PC-9 (cell line): ENCODE results near the gene ABCA6. TPM values are rescaled to one million over a fixed set of nuclear protein-coding genes. Genes with fewer than 3 reads are reported as not detected.
"Not testable (repeated sequence)": the region's sequence is repeated elsewhere in the genome, so short reads cannot be mapped to it uniquely, and the experiment has no call there.

ENCODE experiments used
- BruUV-seq: library from RNA; stranded (reverse); fragments of 400-500 nt; replicated peaks from 2 replicates; lab custom pipeline; 2021; lab: Mats Ljungman, UMichigan
- CTCF ChIA-PET: fragments of 300-600 bp; sonication (Branson Sonifier 250); formaldehyde crosslinking; loops from one replicate; lab custom pipeline; 2022; ENCODE audit warnings: antibody characterized with exemption; lab: Charles Lee
- POLR2A ChIA-PET: fragments of 300-600 bp; sonication (Branson Sonifier 250); formaldehyde crosslinking; loops from one replicate; lab custom pipeline; 2022; ENCODE audit warnings: antibody characterized with exemption; ENCODE audit not compliant: unreplicated experiment; lab: Charles Lee
- DNase-seq, 2 experiments: peaks; one replicate each; pipeline versions ENCODE4 v3.0.0 to v3.0.0-alpha.2; 2015 to 2022; ENCODE audit warnings: mixed read lengths in 1 of 2
- H2AFZ ChIP-seq: fragments of 200-600 bp; sonication (generic); 2 replicates; pipeline ENCODE4 v1.8.1; 2017; ENCODE audit warnings: antibody characterized with exemption
- H3F3A ChIP-seq: fragments of 200-600 bp; sonication (generic); 2 replicates; pipeline ENCODE4 v1.8.1; 2017; ENCODE audit warnings: antibody characterized with exemption, mild to moderate bottlenecking, low read depth; ENCODE audit not compliant: insufficient read depth
- H3K27ac ChIP-seq: fragments of 200-600 bp; sonication (generic); 2 replicates; pipeline ENCODE4 v1.6.1; 2016; ENCODE audit warnings: mixed run types
- H3K27me3 ChIP-seq: fragments of 200-600 bp; sonication (generic); 2 replicates; pipeline ENCODE4 v1.6.1; 2016; ENCODE audit warnings: low read depth, mixed run types; ENCODE audit not compliant: insufficient read depth
- H3K36me3 ChIP-seq: fragments of 200-600 bp; sonication (generic); 2 replicates; pipeline ENCODE4 v1.6.1; 2016; ENCODE audit warnings: low read depth, mixed run types
- H3K4me1 ChIP-seq: fragments of 200-600 bp; sonication (generic); replicated peaks from 2 replicates; pipeline ENCODE4 v1.6.1; 2016; ENCODE audit warnings: mixed run types; ENCODE audit not compliant: insufficient read depth
- H3K4me2 ChIP-seq: fragments of 200-600 bp; sonication (generic); 2 replicates; pipeline ENCODE4 v1.6.1; 2017; ENCODE audit warnings: mixed run types
- H3K4me3 ChIP-seq: fragments of 200-600 bp; sonication (generic); 2 replicates; pipeline ENCODE4 v1.6.1; 2016; ENCODE audit warnings: mixed run types
- H3K79me2 ChIP-seq: fragments of 200-600 bp; sonication (generic); 2 replicates; pipeline ENCODE4 v1.6.1; 2017; ENCODE audit warnings: low read depth, mixed run types
- H3K9me2 ChIP-seq: fragments of 200-600 bp; sonication (generic); 2 replicates; pipeline ENCODE4 v1.8.1; 2017; ENCODE audit warnings: mild to moderate bottlenecking; ENCODE audit not compliant: insufficient read depth
- H3K9me3 ChIP-seq: fragments of 200-600 bp; sonication (generic); 2 replicates; pipeline ENCODE4 v1.8.1; 2016; ENCODE audit warnings: low read depth; ENCODE audit not compliant: insufficient read depth
- H4K20me1 ChIP-seq: fragments of 200-600 bp; sonication (generic); 2 replicates; pipeline ENCODE4 v1.8.1; 2017; ENCODE audit not compliant: insufficient read depth
- EZH2 ChIP-seq: fragments of 200-600 bp; sonication (generic); IDR thresholded peaks from 2 replicates; pipeline ENCODE4 v1.8.0; 2017; ENCODE audit warnings: antibody characterized with exemption, low read depth
- intact Hi-C: fragments of 100-400 bp; cut with micrococcal nuclease; formaldehyde crosslinking; loops from one replicate; pipeline ENCODE4 v1.10.0; 2022; ENCODE audit not compliant: unreplicated experiment
- total RNA-seq: library from RNA; stranded (reverse); gene quantifications from 2 replicates; pipeline ENCODE4 v1.2.3, GENCODE V29; 2021
- TF ChIP-seq, protein P1 (sequence below): fragments of 200-600 bp; sonication (generic); conservative IDR thresholded peaks from 2 replicates; pipeline ENCODE4 v1.6.1; 2017; ENCODE audit warnings: mixed run types, antibody characterized with exemption, mild to moderate bottlenecking, moderate library complexity

The ABCA6 gene
- total RNA-seq, 1 experiment from 2014 or later = not detected

- Histone ChIP-seq H3K79me2 (no peaks in the 10 kb centered on the region), H3K9me3 (no peaks in the 10 kb centered on the region; the same call in 1 of the 2 replicates), H3K4me2 (no peak overlapping the region), H3K9me2 (no peaks in the 10 kb centered on the region; the same call in 1 of the 2 replicates), H3K36me3 (no peaks in the 10 kb centered on the region), H4K20me1 (no peaks in the 10 kb centered on the region), H3K4me1 (no peaks in the 10 kb centered on the region), H3K27ac (no peak overlapping the region), H3F3A (no peaks in the 10 kb centered on the region), H3K27me3 (no peaks in the 10 kb centered on the region), H2AFZ (no peak overlapping the region), H3K4me3 (no peak overlapping the region)
- BruUV-seq = no TSS peak
- intact Hi-C loops = no loop called here
- POLR2A ChIA-PET = no interaction called here
- no peak for DNase-seq
- no peak for TF ChIP-seq EZH2
- TF ChIP-seq, protein P1, sequence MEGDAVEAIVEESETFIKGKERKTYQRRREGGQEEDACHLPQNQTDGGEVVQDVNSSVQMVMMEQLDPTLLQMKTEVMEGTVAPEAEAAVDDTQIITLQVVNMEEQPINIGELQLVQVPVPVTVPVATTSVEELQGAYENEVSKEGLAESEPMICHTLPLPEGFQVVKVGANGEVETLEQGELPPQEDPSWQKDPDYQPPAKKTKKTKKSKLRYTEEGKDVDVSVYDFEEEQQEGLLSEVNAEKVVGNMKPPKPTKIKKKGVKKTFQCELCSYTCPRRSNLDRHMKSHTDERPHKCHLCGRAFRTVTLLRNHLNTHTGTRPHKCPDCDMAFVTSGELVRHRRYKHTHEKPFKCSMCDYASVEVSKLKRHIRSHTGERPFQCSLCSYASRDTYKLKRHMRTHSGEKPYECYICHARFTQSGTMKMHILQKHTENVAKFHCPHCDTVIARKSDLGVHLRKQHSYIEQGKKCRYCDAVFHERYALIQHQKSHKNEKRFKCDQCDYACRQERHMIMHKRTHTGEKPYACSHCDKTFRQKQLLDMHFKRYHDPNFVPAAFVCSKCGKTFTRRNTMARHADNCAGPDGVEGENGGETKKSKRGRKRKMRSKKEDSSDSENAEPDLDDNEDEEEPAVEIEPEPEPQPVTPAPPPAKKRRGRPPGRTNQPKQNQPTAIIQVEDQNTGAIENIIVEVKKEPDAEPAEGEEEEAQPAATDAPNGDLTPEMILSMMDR = no peak
- CTCF ChIA-PET = no interaction called here
Measured at GRCh38 chr17:69082696-69083095, 59.0 kb downstream of the ABCA6 start.

DNA sequence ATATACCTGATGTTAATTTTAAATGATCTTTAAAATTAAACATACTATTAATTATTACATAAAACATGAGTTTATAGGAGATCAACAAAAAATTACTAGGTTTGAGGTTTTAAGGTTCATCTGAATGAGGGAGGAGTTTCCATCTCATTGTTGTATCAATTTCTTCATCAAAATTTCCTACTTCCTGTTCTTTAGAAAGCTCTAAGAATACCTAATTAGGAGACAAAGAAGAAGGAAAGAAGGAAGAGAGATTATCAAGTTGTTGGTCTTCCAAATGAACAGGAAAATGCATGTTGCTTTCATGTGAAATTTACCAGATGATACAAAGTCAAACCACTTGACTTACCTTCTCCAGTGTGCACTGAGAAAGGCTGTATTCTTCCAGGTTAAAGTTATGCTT is 62.8 kb downstream of the ABCA6 start:
- H3K36me3 ChIP-seq = no peaks in the 10 kb centered on the region
- no TSS peak for BruUV-seq
- no peak overlapping the region for H3K27ac ChIP-seq
- intact Hi-C loops = no loop called here
- no peaks in the 10 kb centered on the region; the same call in none of the 2 replicates for H3K9me2 ChIP-seq
- H3K27me3 ChIP-seq = no peaks in the 10 kb centered on the region
- no peaks in the 10 kb centered on the region for H3K4me1 ChIP-seq
- TF ChIP-seq, protein P1 = no peak
- TF ChIP-seq EZH2 = no peak
- CTCF ChIA-PET = no interaction called here
- POLR2A ChIA-PET = no interaction called here
- H2AFZ ChIP-seq = no peak overlapping the region
- H4K20me1 ChIP-seq = no peaks in the 10 kb centered on the region
- DNase-seq = no peak
- no peaks in the 10 kb centered on the region for H3F3A ChIP-seq
- H3K79me2 ChIP-seq = no peaks in the 10 kb centered on the region
- no peak overlapping the region for H3K4me3 ChIP-seq
- no peak overlapping the region for H3K4me2 ChIP-seq
- no peaks in the 10 kb centered on the region; the same call in 1 of the 2 replicates for H3K9me3 ChIP-seq

DNA sequence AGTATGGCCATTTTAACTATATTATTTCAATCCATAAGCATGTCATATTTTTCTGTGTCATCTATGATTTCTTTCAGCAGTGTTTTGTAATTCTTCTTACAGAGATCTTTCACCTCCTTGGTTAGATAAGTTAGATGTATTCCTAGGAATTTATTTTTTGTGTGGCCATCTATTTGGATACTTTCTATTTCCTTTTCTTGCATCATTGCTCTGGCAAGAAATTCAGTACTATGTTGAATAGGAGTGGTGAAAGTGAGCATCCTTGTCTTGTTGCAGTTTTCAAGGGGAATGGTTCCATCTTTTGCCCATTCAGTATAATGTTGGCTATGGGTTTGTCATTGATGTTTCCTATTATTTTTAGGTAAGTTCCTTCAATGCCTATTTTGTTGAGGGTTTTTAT is 65.9 kb downstream of the ABCA6 start:
- no peaks in the 10 kb centered on the region; the same call in none of the 2 replicates for H3K9me2 ChIP-seq
- H3K79me2 ChIP-seq = no peaks in the 10 kb centered on the region
- no peaks in the 10 kb centered on the region for H3F3A ChIP-seq
- H4K20me1 ChIP-seq = no peaks in the 10 kb centered on the region
- no peak overlapping the region for H2AFZ ChIP-seq
- no peak overlapping the region for H3K4me2 ChIP-seq
- H3K4me1 ChIP-seq = peaks cover 2% of the 10 kb centered on the region; the same call in 1 of the 2 replicates
- H3K4me3 ChIP-seq = no peak overlapping the region
- intact Hi-C loops = no loop called here
- H3K27ac ChIP-seq = no peak overlapping the region
- no TSS peak for BruUV-seq
- POLR2A ChIA-PET = no interaction called here
- no peak for TF ChIP-seq EZH2
- TF ChIP-seq, protein P1 = no peak
- no peaks in the 10 kb centered on the region for H3K27me3 ChIP-seq
- CTCF ChIA-PET = no interaction called here
- H3K36me3 ChIP-seq = no peaks in the 10 kb centered on the region
- DNase-seq = no peak
- H3K9me3 ChIP-seq = no peaks in the 10 kb centered on the region

GRCh38 chr17:69073392-69073791 is 68.3 kb downstream of the ABCA6 start:
- H3K9me3 ChIP-seq, BruUV-seq, H3F3A ChIP-seq, H3K27me3 ChIP-seq, H3K4me3 ChIP-seq, H3K9me2 ChIP-seq, H3K36me3 ChIP-seq, H4K20me1 ChIP-seq, H3K79me2 ChIP-seq, intact Hi-C loops, CTCF ChIA-PET, H3K27ac ChIP-seq, H3K4me1 ChIP-seq, POLR2A ChIA-PET, H3K4me2 ChIP-seq, DNase-seq: not testable (repeated sequence)
- H2AFZ ChIP-seq = peak overlapping the region; percentile 11; the same call in 1 of the 2 replicates

DNA sequence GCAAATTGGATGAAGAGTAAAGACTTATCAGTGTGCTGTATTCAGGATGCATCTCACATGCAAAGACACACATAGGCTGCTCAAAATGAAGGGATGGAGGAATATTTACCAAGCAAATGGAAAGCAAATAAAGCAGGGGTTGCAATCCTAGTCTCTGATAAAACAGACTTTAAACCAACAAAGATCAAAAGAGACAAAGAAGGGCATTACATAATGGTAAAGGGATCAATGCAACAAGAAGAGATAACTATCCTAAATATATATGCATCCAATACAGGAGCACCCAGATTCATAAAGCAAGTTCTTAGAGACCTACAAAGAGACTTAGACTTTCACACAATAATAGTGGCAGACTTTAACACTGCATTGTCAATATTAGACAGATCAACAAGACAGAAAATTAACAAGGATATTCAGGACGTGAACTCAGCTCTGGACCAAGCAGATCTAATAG is 68.9 kb downstream of the ABCA6 start:
- H3K4me3 ChIP-seq, DNase-seq, H4K20me1 ChIP-seq, H3K36me3 ChIP-seq, H3K27me3 ChIP-seq, POLR2A ChIA-PET, H3K4me1 ChIP-seq, BruUV-seq, CTCF ChIA-PET, intact Hi-C loops, H2AFZ ChIP-seq, H3K9me2 ChIP-seq, H3K9me3 ChIP-seq, H3F3A ChIP-seq, H3K27ac ChIP-seq, H3K4me2 ChIP-seq, H3K79me2 ChIP-seq: not testable (repeated sequence)
